Measurements from ENCODE around the gene MGLL.

GRCh38 chr3:127654374-127654773 lies 167.9 kb downstream of the MGLL start:
- TF ChIP-seq CTCF (IDR thresholded peaks at IDR 0.05) (no peak), EZH2 (IDR thresholded peaks at IDR 0.05; ENCODE audit: borderline replicate concordance, insufficient read depth, low read depth, low read length, poor library complexity, severe bottlenecking) (no peak)
